Activated CD8-positive, alpha-beta T cell treated with anti-CD3 and anti-CD28 coated beads, Interleukin-2, amount 10 ng/mL, durations not matched to agents 7 days and 5 days (primary cell): Measurements from ENCODE around the gene LRP1. TPM values are rescaled to one million over a fixed set of nuclear protein-coding genes. Genes with fewer than 3 reads are reported as not detected.

Experiments
- ATAC-seq: fragments of 150-1000 bp; cut with Tn5 transposase; one replicate; pipeline ENCODE4 v1.10.0; 2021; ENCODE audit warnings: moderate library complexity
- CTCF ChIA-PET: fragments of 350-600 bp; sonication (Branson Sonifier 250); formaldehyde crosslinking; loops from one replicate; lab custom pipeline; 2021; ENCODE audit warnings: antibody characterized with exemption; lab: Charles Lee
- POLR2A ChIA-PET: fragments of 350-600 bp; sonication (Branson Sonifier 250); formaldehyde crosslinking; loops from one replicate; lab custom pipeline; 2021; ENCODE audit warnings: antibody characterized with exemption; lab: Charles Lee
- DNase-seq: peaks from one replicate; pipeline ENCODE4 v3.0.0-alpha.2; 2020
- H3K27ac Mint-ChIP-seq: one replicate; pipeline ENCODE4 v1.8.0; 2021; ENCODE audit warnings: mild to moderate bottlenecking, mixed read lengths
- H3K27me3 Mint-ChIP-seq: one replicate; pipeline ENCODE4 v1.8.0; 2021; ENCODE audit warnings: low read depth, mixed read lengths
- H3K36me3 Mint-ChIP-seq: one replicate; pipeline ENCODE4 v1.8.0; 2021; ENCODE audit warnings: low read depth, mixed read lengths
- H3K4me1 Mint-ChIP-seq: one replicate; pipeline ENCODE4 v1.8.0; 2021; ENCODE audit warnings: low read depth, mixed read lengths
- H3K4me3 Mint-ChIP-seq: one replicate; pipeline ENCODE4 v1.8.0; 2021; ENCODE audit warnings: mild to moderate bottlenecking, mixed read lengths
- H3K9me3 Mint-ChIP-seq: one replicate; pipeline ENCODE4 v1.8.0; 2022; ENCODE audit warnings: mixed read lengths; ENCODE audit not compliant: insufficient read depth
- total RNA-seq, 2 experiments: library from RNA; stranded (reverse); gene quantifications; one replicate each; pipeline ENCODE4 v1.2.3, GENCODE V29; 2021

LRP1 gene
- total RNA-seq, 2 experiments from 2014 or later: 0.39 to 0.40 TPM

DNA sequence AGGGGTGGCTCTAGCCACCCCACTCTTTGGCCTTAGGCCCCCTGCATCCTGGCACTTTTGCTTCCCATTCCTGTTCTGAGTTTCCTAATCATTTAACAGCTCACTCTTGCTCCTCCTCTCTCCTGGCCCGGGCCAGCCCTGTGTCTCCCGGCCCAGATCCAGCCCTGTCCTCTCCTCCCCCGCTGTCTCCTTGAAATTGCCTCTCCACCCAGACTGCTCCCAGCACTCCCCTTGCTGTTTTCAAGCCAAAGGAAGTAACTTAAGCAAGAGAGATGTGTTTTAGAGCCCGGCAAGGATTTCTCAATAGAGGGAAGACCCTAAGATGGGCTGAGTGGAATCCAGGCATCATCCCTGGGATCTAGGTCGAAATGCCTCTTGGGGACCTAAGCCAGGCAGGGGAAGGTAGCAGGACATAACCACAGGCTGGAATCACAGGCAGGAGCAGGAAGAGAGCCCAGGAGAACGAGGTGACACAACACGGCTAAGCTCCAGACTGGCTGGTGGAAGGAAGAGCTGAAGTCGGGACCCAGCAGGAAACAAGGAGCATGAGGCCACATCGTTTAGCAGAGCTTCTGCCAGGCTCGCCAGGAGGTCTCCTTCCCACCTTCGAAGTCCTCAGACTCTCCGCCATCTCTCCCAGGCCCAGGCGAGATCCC, 21.1 kb downstream of the LRP1 start:
- no peak for DNase-seq
- no peaks in the 10 kb centered on the region for H3K36me3 Mint-ChIP-seq
- no peaks in the 10 kb centered on the region for H3K27me3 Mint-ChIP-seq
- POLR2A ChIA-PET: no interaction called here
- H3K4me3 Mint-ChIP-seq: no peak overlapping the region
- H3K4me1 Mint-ChIP-seq: no peaks in the 10 kb centered on the region
- no peak overlapping the region for H3K27ac Mint-ChIP-seq
- CTCF ChIA-PET: no interaction called here
- ATAC-seq: no peak
- no peaks in the 10 kb centered on the region for H3K9me3 Mint-ChIP-seq

DNA sequence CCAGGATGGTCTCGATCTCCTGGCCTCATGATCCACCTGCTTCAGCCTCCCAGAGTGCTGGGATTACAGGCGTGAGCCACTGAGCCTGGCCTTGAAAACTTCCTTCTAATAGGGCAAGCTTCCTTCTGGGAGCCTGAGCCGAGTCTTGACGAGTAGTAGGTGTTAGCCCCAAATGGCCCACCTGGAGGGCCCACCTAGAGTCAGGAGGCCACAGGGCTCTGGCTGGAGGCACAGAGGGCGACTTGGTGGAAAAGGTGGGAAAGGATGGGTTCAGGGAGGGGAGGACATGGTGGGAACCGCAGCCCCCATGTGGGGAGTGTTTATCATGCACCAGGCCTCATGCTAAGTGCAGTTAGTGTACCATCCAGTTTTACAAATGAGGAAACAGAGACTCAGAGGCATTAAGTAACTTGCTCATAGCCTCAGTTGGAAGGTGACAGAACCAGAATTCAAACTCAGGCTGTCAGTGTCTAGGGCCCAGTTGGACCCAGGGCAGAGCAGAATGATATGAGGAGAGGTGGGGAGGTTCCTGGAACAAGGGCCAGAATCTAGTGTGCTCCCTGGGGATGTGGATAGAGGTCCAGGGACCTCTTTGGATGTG, 22.2 kb downstream of the LRP1 start:
- Mint-ChIP-seq H3K4me3 (no peak overlapping the region), H3K27ac (no peak overlapping the region), H3K27me3 (peaks cover 3% of the 10 kb centered on the region), H3K9me3 (no peaks in the 10 kb centered on the region), H3K4me1 (no peaks in the 10 kb centered on the region), H3K36me3 (no peaks in the 10 kb centered on the region)
- POLR2A ChIA-PET: no interaction called here
- no peak for ATAC-seq
- no peak for DNase-seq
- CTCF ChIA-PET: no interaction called here

DNA sequence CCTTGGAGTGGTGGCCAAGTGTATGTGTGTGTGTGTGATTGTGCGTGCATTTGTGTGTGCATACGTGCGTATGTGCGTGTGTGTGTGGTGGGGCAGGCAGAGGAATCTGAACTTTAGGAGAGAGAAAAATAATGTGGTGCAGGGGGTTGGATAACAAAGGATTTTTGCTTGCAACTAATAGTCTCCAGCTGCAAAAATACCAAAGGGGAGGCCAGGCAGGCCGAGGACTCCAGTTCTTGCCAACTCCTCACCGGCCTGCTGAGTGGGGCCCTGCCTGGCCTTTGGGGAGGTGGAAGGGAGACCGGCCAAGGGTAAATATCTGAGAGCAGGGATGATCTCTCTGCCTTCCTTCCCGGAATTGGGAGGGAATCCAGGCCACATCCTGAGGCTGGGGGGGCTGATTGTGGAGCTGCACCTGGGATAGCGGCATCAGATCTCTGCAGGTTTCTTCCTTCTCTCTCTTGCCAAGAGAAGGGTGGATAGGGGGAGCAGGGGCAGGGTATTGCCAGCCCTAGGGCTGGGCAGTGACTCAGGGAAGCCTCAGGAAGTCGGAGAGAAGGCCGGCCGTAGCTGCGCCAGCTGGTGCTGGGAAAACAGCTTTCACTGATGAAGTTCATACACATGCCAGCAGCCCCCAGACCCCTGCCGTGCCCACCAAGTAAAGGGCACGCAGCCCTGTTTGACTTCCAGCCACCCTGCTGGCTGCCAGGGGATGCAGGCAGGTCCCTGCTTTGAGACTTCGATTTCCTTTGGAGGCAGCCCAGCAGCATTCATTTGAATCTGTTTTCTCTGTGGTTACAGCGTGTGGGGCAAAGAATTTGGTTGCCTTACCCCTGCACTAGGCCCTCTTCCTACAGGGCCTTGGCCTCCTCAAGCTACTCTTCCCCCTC, 23.7 kb downstream of the LRP1 start:
- Mint-ChIP-seq H3K4me1 (peaks cover 5% of the 10 kb centered on the region), H3K4me3 (no peak overlapping the region), H3K27ac (peak overlapping the region; percentile 47), H3K9me3 (no peaks in the 10 kb centered on the region), H3K36me3 (no peaks in the 10 kb centered on the region), H3K27me3 (peaks cover 3% of the 10 kb centered on the region)
- ChIA-PET POLR2A (no interaction called here), CTCF (interaction anchor here (0.6 kb wide), 1 partner anchor 156 kb away, joined by 3 read pairs; no protein-coding TSS in a partner anchor)
- no peak for ATAC-seq
- DNase-seq: no peak

DNA sequence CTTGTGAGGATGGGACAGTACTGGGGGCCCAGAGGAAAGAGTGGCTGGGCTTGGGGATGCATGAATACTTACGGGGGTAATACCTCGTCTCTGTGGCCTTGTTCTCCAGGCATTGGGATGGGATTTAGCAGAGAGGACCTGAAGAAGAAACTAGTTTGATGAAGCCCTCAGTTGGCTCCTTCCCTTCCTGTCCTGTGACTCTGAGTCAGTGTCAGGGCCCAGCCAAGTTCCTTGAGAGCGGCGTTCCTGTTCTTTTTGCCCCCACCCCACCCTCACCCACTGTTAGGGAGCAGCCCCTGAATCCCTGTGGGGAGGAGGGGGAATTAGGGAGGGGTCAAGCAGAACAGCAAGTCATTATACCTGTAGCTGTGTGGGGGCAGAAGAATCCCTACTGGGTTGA, 24.4 kb downstream of the LRP1 start:
- H3K27ac Mint-ChIP-seq: no peak overlapping the region
- DNase-seq: no peak
- no peaks in the 10 kb centered on the region for H3K9me3 Mint-ChIP-seq
- H3K4me1 Mint-ChIP-seq: peaks cover 9% of the 10 kb centered on the region
- ChIA-PET CTCF (interaction anchor here (0.6 kb wide), 1 partner anchor 155 kb away, joined by 3 read pairs; no protein-coding TSS in a partner anchor), POLR2A (no interaction called here)
- no peak for ATAC-seq
- peaks cover 3% of the 10 kb centered on the region for H3K27me3 Mint-ChIP-seq
- H3K4me3 Mint-ChIP-seq: no peak overlapping the region
- H3K36me3 Mint-ChIP-seq: no peaks in the 10 kb centered on the region

DNA sequence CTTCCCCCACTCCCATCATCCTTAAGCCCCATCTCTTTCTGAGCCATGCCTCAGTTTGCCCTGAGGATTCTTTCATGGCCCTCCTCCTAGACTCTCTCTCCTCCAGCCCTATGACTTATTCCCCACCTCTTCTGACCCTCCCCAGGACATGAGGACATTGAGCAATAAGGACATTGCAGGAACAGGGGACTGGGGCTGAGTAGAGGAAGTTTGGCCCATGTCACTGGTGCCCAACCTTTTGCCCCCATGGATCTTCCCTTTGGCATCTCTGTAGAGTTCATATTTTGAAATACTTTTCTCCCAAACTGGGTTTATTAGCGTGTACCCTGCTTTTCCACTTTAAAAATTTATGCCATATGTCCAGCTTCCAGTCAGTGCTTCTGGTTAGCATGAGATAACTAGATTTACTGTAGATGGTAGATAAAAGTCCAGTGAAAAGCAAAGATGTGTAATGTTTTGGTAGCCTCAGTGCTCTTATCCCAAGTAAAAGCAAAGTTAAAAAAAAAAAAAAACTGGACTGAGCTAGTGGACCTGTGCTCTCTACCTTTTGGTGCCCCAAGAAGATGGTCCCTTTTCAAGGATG, 25.2 kb downstream of the LRP1 start:
- no peak for ATAC-seq
- Mint-ChIP-seq H3K36me3 (no peaks in the 10 kb centered on the region), H3K4me3 (no peak overlapping the region), H3K9me3 (no peaks in the 10 kb centered on the region), H3K27me3 (peaks cover 3% of the 10 kb centered on the region), H3K4me1 (peaks cover 17% of the 10 kb centered on the region), H3K27ac (no peak overlapping the region)
- no peak for DNase-seq
- CTCF ChIA-PET: interaction anchor here (0.8 kb wide), 1 partner anchor 85 kb away, joined by 3 read pairs; no protein-coding TSS in a partner anchor
- POLR2A ChIA-PET: no interaction called here

DNA sequence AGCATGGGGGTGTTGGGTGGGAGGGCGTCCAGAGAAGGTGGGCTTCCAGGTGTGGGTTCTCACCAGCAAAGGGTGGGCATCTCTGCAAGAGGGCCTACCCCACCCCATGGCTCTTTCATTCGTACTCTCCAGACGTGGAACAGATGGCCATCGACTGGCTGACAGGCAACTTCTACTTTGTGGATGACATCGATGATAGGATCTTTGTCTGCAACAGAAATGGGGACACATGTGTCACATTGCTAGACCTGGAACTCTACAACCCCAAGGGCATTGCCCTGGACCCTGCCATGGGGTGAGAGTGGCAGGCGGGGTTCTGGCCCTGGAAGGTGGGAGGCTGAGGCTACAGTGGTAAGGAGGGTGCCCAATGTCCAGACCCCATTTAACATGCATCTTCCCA, 25.8 kb downstream of the LRP1 start:
- peaks cover 3% of the 10 kb centered on the region for H3K27me3 Mint-ChIP-seq
- DNase-seq (no peak), ATAC-seq (no peak)
- H3K36me3 Mint-ChIP-seq: no peaks in the 10 kb centered on the region
- no peaks in the 10 kb centered on the region for H3K9me3 Mint-ChIP-seq
- ChIA-PET POLR2A (no interaction called here), CTCF (interaction anchor here (0.8 to 1.1 kb wide), 2 partner anchors 30 to 85 kb away, joined by 3 read pairs; no protein-coding TSS in a partner anchor)
- no peak overlapping the region for H3K4me3 Mint-ChIP-seq
- H3K4me1 Mint-ChIP-seq: peaks cover 17% of the 10 kb centered on the region
- H3K27ac Mint-ChIP-seq: no peak overlapping the region

DNA sequence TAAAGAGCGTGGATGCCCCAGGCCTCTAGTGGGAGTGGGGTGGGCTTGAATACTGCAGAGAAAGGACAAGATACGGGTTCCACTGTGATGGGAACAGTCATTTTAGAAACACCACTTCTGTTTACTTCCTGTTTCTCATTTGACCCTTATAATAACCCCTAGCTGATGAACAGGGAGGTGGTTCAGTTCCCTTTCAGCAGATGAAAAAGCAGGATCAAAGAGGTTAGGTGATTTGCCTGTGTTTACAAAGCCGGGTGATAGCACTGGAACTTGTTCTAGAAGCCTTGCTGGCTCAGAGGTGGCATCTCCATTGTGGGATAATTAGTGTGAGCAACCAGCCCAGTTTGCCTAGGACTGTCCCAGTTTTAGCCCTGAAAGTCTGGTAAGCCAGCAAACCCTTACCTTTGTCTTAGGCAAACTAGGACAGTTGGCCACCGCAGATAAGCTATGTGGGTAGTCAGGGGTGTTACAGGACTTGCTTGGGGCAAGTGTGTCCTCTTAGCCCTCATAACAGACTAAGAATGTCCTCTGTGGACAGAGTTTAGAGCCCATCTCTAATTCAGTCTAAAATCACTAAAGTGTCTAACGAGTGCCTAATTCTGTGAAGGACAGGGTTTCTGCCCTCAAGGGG, 26.6 kb downstream of the LRP1 start:
- Mint-ChIP-seq H3K4me1 (peaks cover 17% of the 10 kb centered on the region), H3K9me3 (no peaks in the 10 kb centered on the region), H3K36me3 (no peaks in the 10 kb centered on the region), H3K4me3 (no peak overlapping the region), H3K27ac (no peak overlapping the region), H3K27me3 (peaks cover 3% of the 10 kb centered on the region)
- no peak for ATAC-seq
- CTCF ChIA-PET: interaction anchor here (1.1 kb wide), 1 partner anchor 31 kb away, joined by 3 read pairs; no protein-coding TSS in a partner anchor
- DNase-seq: no peak
- POLR2A ChIA-PET: no interaction called here

- ChIA-PET POLR2A (interaction anchor here (1.1 kb wide), 1 partner anchor 14 kb away, joined by 3 read pairs; no protein-coding TSS in a partner anchor), CTCF (interaction anchor here (1.9 kb wide), 1 partner anchor 19 kb away, joined by 9 read pairs; no protein-coding TSS in a partner anchor)
- ATAC-seq (no peak), DNase-seq (no peak)
- peaks cover 17% of the 10 kb centered on the region for H3K4me1 Mint-ChIP-seq
- no peaks in the 10 kb centered on the region for H3K9me3 Mint-ChIP-seq
- H3K27ac Mint-ChIP-seq: no peak overlapping the region
- peaks cover 3% of the 10 kb centered on the region for H3K27me3 Mint-ChIP-seq
- H3K36me3 Mint-ChIP-seq: no peaks in the 10 kb centered on the region
- H3K4me3 Mint-ChIP-seq: no peak overlapping the region
Measured at GRCh38 chr12:57156701-57157403, 28.6 kb downstream of the LRP1 start.

DNA sequence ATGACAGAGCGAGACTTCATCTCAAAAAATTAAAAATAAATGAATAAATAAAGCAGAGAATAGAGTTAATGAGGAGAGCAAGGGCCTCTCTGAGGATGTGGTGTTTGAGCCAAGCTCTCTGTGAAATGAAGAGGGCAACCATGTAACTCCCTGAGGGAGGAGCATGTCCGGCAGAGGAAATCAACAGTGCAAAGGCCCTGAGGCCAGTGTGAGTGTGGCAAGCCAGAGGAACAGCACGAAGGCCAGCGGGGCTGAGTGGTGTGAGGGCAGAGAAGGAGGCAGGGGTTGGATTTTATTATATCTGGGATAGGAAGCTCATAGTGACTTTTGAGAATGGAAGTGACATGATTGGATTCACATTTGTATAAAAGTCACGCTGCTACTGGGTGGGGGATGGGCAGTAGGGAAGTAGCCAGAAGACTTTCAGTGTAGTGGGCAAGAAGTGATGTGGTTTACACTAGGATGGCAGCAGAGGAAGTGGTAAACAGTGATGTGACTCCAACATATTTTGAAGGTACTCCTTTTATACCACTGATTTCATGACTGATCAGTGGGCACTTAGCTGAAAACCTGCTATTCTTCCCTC, 29.4 kb downstream of the LRP1 start:
- CTCF ChIA-PET: interaction anchor here (1.0 to 1.9 kb wide), 4 partner anchors 18 to 35 kb away, joined by 3 to 9 read pairs (median 3); no protein-coding TSS in a partner anchor
- POLR2A ChIA-PET: interaction anchor here (1.1 kb wide), 1 partner anchor 13 kb away, joined by 3 read pairs; no protein-coding TSS in a partner anchor
- H3K9me3 Mint-ChIP-seq: no peaks in the 10 kb centered on the region
- H3K27me3 Mint-ChIP-seq: peaks cover 3% of the 10 kb centered on the region
- H3K27ac Mint-ChIP-seq: no peak overlapping the region
- ATAC-seq (no peak), DNase-seq (peak; percentile 33)
- no peaks in the 10 kb centered on the region for H3K36me3 Mint-ChIP-seq
- H3K4me1 Mint-ChIP-seq: peaks cover 17% of the 10 kb centered on the region
- no peak overlapping the region for H3K4me3 Mint-ChIP-seq

- peaks cover 17% of the 10 kb centered on the region for H3K4me1 Mint-ChIP-seq
Measured at GRCh38 chr12:57158186-57158585, 29.9 kb downstream of the LRP1 start.

More at GRCh38 chr12:57158186-57158585, 29.9 kb downstream of the LRP1 start:
- Mint-ChIP-seq H3K4me3 (no peak overlapping the region), H3K27me3 (peaks cover 3% of the 10 kb centered on the region), H3K9me3 (no peaks in the 10 kb centered on the region), H3K27ac (no peak overlapping the region), H3K36me3 (no peaks in the 10 kb centered on the region)
- DNase-seq (no peak), ATAC-seq (no peak)
- ChIA-PET CTCF (interaction anchor here (1.0 to 1.9 kb wide), 4 partner anchors 18 to 35 kb away, joined by 3 to 9 read pairs (median 3); no protein-coding TSS in a partner anchor), POLR2A (interaction anchor here (1.1 kb wide), 1 partner anchor 13 kb away, joined by 3 read pairs; no protein-coding TSS in a partner anchor)
